Astrocyte (in vitro differentiated cells and primary cell): ENCODE measurements around the gene PLP1. TPM values are rescaled to one million over a fixed set of nuclear protein-coding genes. Genes with fewer than 3 reads are reported as not detected.

Experiments
- DNase-seq: peaks from one replicate; pipeline ENCODE4 v3.0.0-alpha.2; 2010; ENCODE audit warnings: low read depth
- FAIRE-seq: peaks from 2 replicates; lab custom pipeline; 2011; peaks lifted over from hg19 to GRCh38; lab: Jason Lieb, UNC
- H2AFZ ChIP-seq: 2 replicates; pipeline ENCODE4 v1.6.0; 2012; ENCODE audit warnings: low read depth, low read length, inconsistent platforms
- H3K27ac ChIP-seq: 2 replicates; pipeline ENCODE4 v1.5.1; 2011; ENCODE audit warnings: low read depth, low read length, inconsistent platforms
- H3K27me3 ChIP-seq: 2 replicates; pipeline ENCODE4 v1.6.0; 2011; ENCODE audit warnings: low read length, inconsistent platforms; ENCODE audit not compliant: insufficient read depth
- H3K36me3 ChIP-seq: 2 replicates; pipeline ENCODE4 v1.5.1; 2011; ENCODE audit warnings: low read length, inconsistent platforms; ENCODE audit not compliant: insufficient read depth
- H3K4me1 ChIP-seq: 2 replicates; pipeline ENCODE4 v1.5.1; 2011; ENCODE audit warnings: low read length, inconsistent platforms; ENCODE audit not compliant: insufficient read depth
- H3K4me2 ChIP-seq: 2 replicates; pipeline ENCODE4 v1.6.0; 2012; ENCODE audit warnings: low read length, inconsistent platforms
- H3K4me3 ChIP-seq: 2 replicates; pipeline ENCODE4 v1.5.1; 2011; ENCODE audit warnings: low read depth, mild to moderate bottlenecking, low read length, inconsistent platforms; ENCODE audit not compliant: insufficient read depth
- H3K79me2 ChIP-seq: 2 replicates; pipeline ENCODE4 v1.6.0; 2012; ENCODE audit warnings: mild to moderate bottlenecking, low read length, inconsistent platforms; ENCODE audit not compliant: insufficient read depth
- H3K9ac ChIP-seq: 2 replicates; pipeline ENCODE4 v1.6.0; 2012; ENCODE audit warnings: mild to moderate bottlenecking, low read length, inconsistent platforms
- H3K9me3 ChIP-seq: 2 replicates; pipeline ENCODE4 v1.5.1; 2012; ENCODE audit warnings: low read depth, mild to moderate bottlenecking, low read length, inconsistent platforms; ENCODE audit not compliant: insufficient read depth
- H4K20me1 ChIP-seq: 2 replicates; pipeline ENCODE4 v1.6.0; 2012; ENCODE audit warnings: low read length, inconsistent platforms; ENCODE audit not compliant: insufficient read depth
- H3K27ac Mint-ChIP-seq: one replicate; pipeline ENCODE4 v1.8.0; 2021; ENCODE audit warnings: mild to moderate bottlenecking, mixed read lengths; ENCODE audit not compliant: unreplicated experiment
- H3K27me3 Mint-ChIP-seq: one replicate; pipeline ENCODE4 v1.8.0; 2021; ENCODE audit warnings: low read depth, mixed read lengths; ENCODE audit not compliant: unreplicated experiment
- H3K36me3 Mint-ChIP-seq: one replicate; pipeline ENCODE4 v1.8.0; 2021; ENCODE audit warnings: low read depth, mixed read lengths; ENCODE audit not compliant: unreplicated experiment
- H3K4me1 Mint-ChIP-seq: one replicate; pipeline ENCODE4 v1.8.0; 2021; ENCODE audit warnings: low read depth, mixed read lengths; ENCODE audit not compliant: unreplicated experiment
- H3K4me3 Mint-ChIP-seq: one replicate; pipeline ENCODE4 v1.8.0; 2021; ENCODE audit warnings: mild to moderate bottlenecking, moderate library complexity, mixed read lengths; ENCODE audit not compliant: unreplicated experiment
- H3K9me3 Mint-ChIP-seq: one replicate; pipeline ENCODE4 v1.8.0; 2021; ENCODE audit warnings: mild to moderate bottlenecking, mixed read lengths; ENCODE audit not compliant: unreplicated experiment
- EZH2 ChIP-seq: IDR thresholded peaks from 2 replicates; pipeline ENCODE4 v1.6.1; 2012; ENCODE audit warnings: mild to moderate bottlenecking, low read length, inconsistent platforms; ENCODE audit not compliant: insufficient read depth
- total RNA-seq: library from RNA; stranded (reverse); gene quantifications from 2 replicates; pipeline ENCODE4 v1.2.1, GENCODE V29; 2021
- TF ChIP-seq, protein P1 (sequence below): IDR thresholded peaks from 2 replicates; pipeline ENCODE4 v1.5.1; 2011; ENCODE audit warnings: low read depth, mild to moderate bottlenecking, inconsistent platforms, low read length, moderate library complexity; ENCODE audit not compliant: insufficient read depth

PLP1 gene
- total RNA-seq, 1 donor from 2014 or later: 5.2 TPM

- Histone ChIP-seq H3K36me3 (no peaks in the 10 kb centered on the region), H3K4me1 (no peaks in the 10 kb centered on the region), H3K4me3 (peak within 1 kb of the TSS; percentile 69), H3K27ac (no peak within 1 kb of the TSS), H3K79me2 (no peaks in the 10 kb centered on the region), H4K20me1 (no peaks in the 10 kb centered on the region), H3K9me3 (no peaks in the 10 kb centered on the region), H2AFZ (peak within 1 kb of the TSS; percentile 78), H3K27me3 (no peaks in the 10 kb centered on the region), H3K9ac (peak within 1 kb of the TSS; percentile 66), H3K4me2 (peak within 1 kb of the TSS; percentile 96)
- Mint-ChIP-seq H3K4me1 (peaks cover 1% of the 10 kb centered on the region), H3K36me3 (no peaks in the 10 kb centered on the region), H3K4me3 (peak within 1 kb of the TSS; percentile 88), H3K9me3 (no peaks in the 10 kb centered on the region), H3K27me3 (no peaks in the 10 kb centered on the region), H3K27ac (no peak within 1 kb of the TSS)
- DNase-seq (peak; percentile 16), FAIRE-seq (no peak)
- TF ChIP-seq, protein P1, sequence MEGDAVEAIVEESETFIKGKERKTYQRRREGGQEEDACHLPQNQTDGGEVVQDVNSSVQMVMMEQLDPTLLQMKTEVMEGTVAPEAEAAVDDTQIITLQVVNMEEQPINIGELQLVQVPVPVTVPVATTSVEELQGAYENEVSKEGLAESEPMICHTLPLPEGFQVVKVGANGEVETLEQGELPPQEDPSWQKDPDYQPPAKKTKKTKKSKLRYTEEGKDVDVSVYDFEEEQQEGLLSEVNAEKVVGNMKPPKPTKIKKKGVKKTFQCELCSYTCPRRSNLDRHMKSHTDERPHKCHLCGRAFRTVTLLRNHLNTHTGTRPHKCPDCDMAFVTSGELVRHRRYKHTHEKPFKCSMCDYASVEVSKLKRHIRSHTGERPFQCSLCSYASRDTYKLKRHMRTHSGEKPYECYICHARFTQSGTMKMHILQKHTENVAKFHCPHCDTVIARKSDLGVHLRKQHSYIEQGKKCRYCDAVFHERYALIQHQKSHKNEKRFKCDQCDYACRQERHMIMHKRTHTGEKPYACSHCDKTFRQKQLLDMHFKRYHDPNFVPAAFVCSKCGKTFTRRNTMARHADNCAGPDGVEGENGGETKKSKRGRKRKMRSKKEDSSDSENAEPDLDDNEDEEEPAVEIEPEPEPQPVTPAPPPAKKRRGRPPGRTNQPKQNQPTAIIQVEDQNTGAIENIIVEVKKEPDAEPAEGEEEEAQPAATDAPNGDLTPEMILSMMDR: no peak
- no peak for TF ChIP-seq EZH2
Observed at GRCh38 chrX:103831803-103832544, 55.3 kb downstream of the PLP1 start, which contains the start of gene RAB9B. Gene RAB9B, minus strand, starts transcription at chrX:103832257. Its CDS starts 6,473 bp downstream, at chrX:103825784.

DNA sequence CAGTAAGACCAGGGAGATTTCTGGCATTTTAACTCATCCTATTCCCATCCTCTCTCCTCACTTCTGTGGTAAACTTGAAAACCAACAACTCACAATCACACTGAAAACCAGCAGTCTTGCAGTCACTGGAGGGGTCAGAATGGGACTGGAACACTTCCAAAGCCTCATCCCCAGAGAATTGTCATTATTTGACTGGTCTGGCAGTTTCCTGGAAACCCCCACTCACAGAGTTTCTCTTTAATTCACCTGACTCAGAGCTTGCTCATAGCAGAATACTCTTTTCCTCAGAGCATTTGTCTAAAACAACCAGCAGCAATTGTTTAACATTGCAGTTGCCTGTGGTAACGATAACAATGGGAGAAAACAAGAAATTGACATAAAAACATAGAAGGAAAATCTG, 62.8 kb downstream of the PLP1 start:
- Mint-ChIP-seq H3K36me3 (no peaks in the 10 kb centered on the region), H3K9me3 (peaks cover 2% of the 10 kb centered on the region), H3K27ac (no peak overlapping the region), H3K4me1 (no peaks in the 10 kb centered on the region), H3K4me3 (no peak overlapping the region), H3K27me3 (no peaks in the 10 kb centered on the region)
- FAIRE-seq: no peak
- no peak for DNase-seq
- H3K36me3 ChIP-seq: no peaks in the 10 kb centered on the region
- no peak overlapping the region for H3K9ac ChIP-seq
- no peaks in the 10 kb centered on the region for H3K27me3 ChIP-seq
- no peak overlapping the region for H2AFZ ChIP-seq
- no peaks in the 10 kb centered on the region for H3K4me1 ChIP-seq
- no peak overlapping the region for H3K4me3 ChIP-seq
- H3K27ac ChIP-seq: no peak overlapping the region
- H4K20me1 ChIP-seq: no peaks in the 10 kb centered on the region
- H3K79me2 ChIP-seq: no peaks in the 10 kb centered on the region
- no peak overlapping the region for H3K4me2 ChIP-seq
- TF ChIP-seq, protein P1: no peak
- no peak for TF ChIP-seq EZH2
- H3K9me3 ChIP-seq: no peaks in the 10 kb centered on the region

Other genes starting within 250 kb of the PLP1 start
- gene TCEAL4, start 191.3 kb upstream of the PLP1 start, total RNA-seq: 49.9 and 51.3 TPM in 2 replicates
- 13.5 and 15.2 TPM in 2 replicates for gene TCEAL3, start 168.9 kb upstream of the PLP1 start, total RNA-seq
- gene TCEAL1, start 147.9 kb upstream of the PLP1 start, total RNA-seq: 9.6 and 12.3 TPM in 2 replicates
- 514 and 533 TPM in 2 replicates for gene MORF4L2, start 90.1 kb upstream of the PLP1 start, total RNA-seq
- 0.43 TPM in 1 of 2 replicates, not detected in the other for gene TMEM31, start 65.9 kb upstream of the PLP1 start, total RNA-seq
- 1.7 and 2.2 TPM in 2 replicates for gene RAB9B, start 55.4 kb downstream of the PLP1 start, total RNA-seq
- 6.3 and 8.0 TPM in 2 replicates for gene TMSB15B, start 185.8 kb downstream of the PLP1 start, total RNA-seq
- not detected in 2 replicates for gene H2BW1, start 236.9 kb downstream of the PLP1 start, total RNA-seq